H1 (cell line): ENCODE results near the gene PTPN3. TPM values are rescaled to one million over a fixed set of nuclear protein-coding genes. Genes with fewer than 3 reads are reported as not detected.

Experiments used
- ASH2L ChIP-seq: fragments of 200-600, 300-600 bp; sonication (generic); IDR thresholded peaks from one replicate; pipeline ENCODE4 v1.7.1; 2017; ENCODE audit warnings: low read length
- EP300 ChIP-seq, 2 experiments: IDR thresholded peaks; 1 replicate in 1 of 2; 2 replicates in 1 of 2; pipeline ENCODE4 v1.6.1; 2011 to 2012; ENCODE audit warnings: low read depth in 2 of 2, low read length in 2 of 2, mild to moderate bottlenecking in 2 of 2, borderline replicate concordance in 1 of 2, inconsistent platforms in 1 of 2, moderate library complexity in 1 of 2
- EZH2 ChIP-seq: fragments of 200-600 bp; sonication (generic); IDR thresholded peaks from 2 replicates; pipeline ENCODE4 v1.7.1; 2012; ENCODE audit warnings: low read depth, mild to moderate bottlenecking, moderate library complexity, low read length, inconsistent platforms; ENCODE audit not compliant: severe bottlenecking
- KDM1A ChIP-seq: fragments of 200-600, 300-600 bp; sonication (generic); IDR thresholded peaks from 2 replicates; pipeline ENCODE4 v1.7.1; 2016; ENCODE audit warnings: mild to moderate bottlenecking, low read length, borderline replicate concordance
- POLR2A ChIP-seq, 2 experiments: IDR thresholded peaks; 1 replicate in 1 of 2; 2 replicates in 1 of 2; pipeline ENCODE4 v1.6.1; 2011; ENCODE audit warnings: low read depth in 2 of 2, low read length in 2 of 2, mild to moderate bottlenecking in 2 of 2; ENCODE audit errors: control extremely low read depth in 1 of 2
- POLR2AphosphoS5 ChIP-seq: IDR thresholded peaks from 2 replicates; pipeline ENCODE4 v1.6.1; 2011; ENCODE audit warnings: low read depth, low read length
- POU5F1 ChIP-seq: IDR thresholded peaks from 2 replicates; pipeline ENCODE4 v1.6.1; 2011; ENCODE audit warnings: low read depth, mild to moderate bottlenecking, low read length, moderate library complexity
- RAD21 ChIP-seq, 2 experiments: IDR thresholded peaks in 1 of 2; conservative IDR thresholded peaks in 1 of 2; 2 replicates each; pipeline ENCODE4 v1.6.1; 2011; ENCODE audit warnings: low read depth in 2 of 2, low read length in 2 of 2, improper control_type of control experiment in 1 of 2, inconsistent platforms in 1 of 2, mild to moderate bottlenecking in 1 of 2, moderate library complexity in 1 of 2
- RNF2 ChIP-seq: fragments of 200-900, 300-1000 bp; sonication (generic); IDR thresholded peaks from 2 replicates; pipeline ENCODE4 v1.7.1; 2016; ENCODE audit warnings: borderline replicate concordance, low read depth, mild to moderate bottlenecking, antibody characterized with exemption, low read length; ENCODE audit not compliant: poor library complexity, severe bottlenecking; ENCODE audit errors: missing control alignments
- RXRA ChIP-seq: IDR thresholded peaks from 2 replicates; pipeline ENCODE4 v1.6.1; 2011; ENCODE audit warnings: low read depth, mild to moderate bottlenecking, low read length, moderate library complexity; ENCODE audit not compliant: insufficient read depth
- SIX5 ChIP-seq: IDR thresholded peaks from 2 replicates; pipeline ENCODE4 v1.6.1; 2011; ENCODE audit warnings: mild to moderate bottlenecking, low read depth, low read length
- SRF ChIP-seq: IDR thresholded peaks from 2 replicates; pipeline ENCODE4 v1.6.1; 2011; ENCODE audit warnings: mild to moderate bottlenecking, low read depth, low read length, moderate library complexity
- SUZ12 ChIP-seq: fragments of 200-600 bp; sonication (generic); IDR thresholded peaks from 2 replicates; pipeline ENCODE4 v1.6.1; 2012; ENCODE audit warnings: mild to moderate bottlenecking, inconsistent platforms, low read length, moderate library complexity, mixed read lengths
- TAF7 ChIP-seq: optimal IDR thresholded peaks from 2 replicates; pipeline ENCODE3; 2011; ENCODE audit warnings: low read depth, mild to moderate bottlenecking, inconsistent platforms, low read length, moderate library complexity, borderline replicate concordance
- TCF12 ChIP-seq: IDR thresholded peaks from 2 replicates; pipeline ENCODE4 v1.6.1; 2011; ENCODE audit warnings: low read depth, mild to moderate bottlenecking, low read length
- ZNF274 ChIP-seq: IDR thresholded peaks from 2 replicates; pipeline ENCODE4 v1.7.0; 2012; ENCODE audit warnings: low read length, borderline replicate concordance; ENCODE audit errors: extremely low read depth
- polyA plus RNA-seq, 7 experiments: library from polyadenylated mRNA; depleted of rRNA in 3 of 7; stranded (reverse) in 5 of 7; unstranded in 2 of 7; fragments of >200 nt in 5 of 7; fragments of 200-250 nt in 2 of 7; gene quantifications; 1 replicate in 5 of 7; 2 replicates in 1 of 7; 4 replicates in 1 of 7; pipeline versions ENCODE4 v1.2.1 to v1.2.3, GENCODE V29; 2011 to 2013; ENCODE audit warnings: missing spikeins in 2 of 7, mixed read lengths in 2 of 7
- total RNA-seq: library from RNA; stranded (reverse); fragmentation: NEBNext Ultra II Directional; extraction: Animal tissue kit (Norgen Biotek cat#: 25700); gene quantifications from 2 replicates; pipeline ENCODE4 v1.2.1, GENCODE V29; 2021
- TF ChIP-seq, protein P1 (sequence below): IDR thresholded peaks from 2 replicates; pipeline ENCODE4 v1.6.1; 2012; ENCODE audit warnings: low read length, inconsistent platforms
- TF ChIP-seq, protein P2 (sequence below): IDR thresholded peaks from 2 replicates; pipeline ENCODE4 v1.6.1; 2012; ENCODE audit warnings: inconsistent platforms

PTPN3 gene
- total and polyA plus RNA-seq, 2 of the 8 experiments (the other 6 are each of a cell fraction or from before 2014, with no cell fraction given) = 2.9 to 3.7 TPM

DNA sequence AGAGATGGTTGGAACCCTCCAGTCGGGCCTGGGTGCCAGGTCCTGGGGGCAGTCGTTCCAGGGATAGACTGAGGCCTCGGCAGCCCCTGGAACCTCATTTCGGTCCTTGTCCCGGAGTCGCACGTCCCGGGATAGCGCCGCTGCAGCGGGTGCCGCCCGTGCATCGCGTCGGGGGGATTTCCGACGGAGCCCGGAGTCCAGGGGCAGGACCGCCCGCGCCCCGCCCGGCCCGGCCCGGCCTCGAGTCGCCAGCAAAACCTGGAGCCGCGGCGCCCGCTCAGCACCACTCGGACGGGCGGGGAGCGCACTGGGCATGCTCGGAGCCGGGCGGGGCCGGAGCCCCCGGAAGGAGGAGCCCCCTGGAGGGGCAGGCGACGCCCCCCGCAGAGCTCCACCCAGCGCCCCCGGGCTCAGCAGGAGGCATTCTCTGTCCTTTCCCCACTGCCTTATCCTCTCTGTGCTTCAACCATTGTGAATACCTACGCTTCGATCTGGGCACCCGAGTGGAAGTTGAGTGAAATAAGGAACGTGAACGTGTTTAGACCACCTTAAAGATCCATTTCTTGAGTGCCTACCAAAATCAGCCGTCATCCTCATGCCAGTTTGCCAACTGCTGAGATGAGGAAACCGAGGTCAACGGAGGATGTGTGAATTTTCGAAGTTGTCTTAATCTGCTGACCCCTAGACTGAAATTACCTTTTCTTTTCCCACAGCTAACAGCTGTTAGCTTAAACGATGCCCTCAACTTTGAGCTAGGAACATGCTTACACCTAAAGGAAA lies 1.7 kb upstream of the PTPN3 start (continued):
- TF ChIP-seq EZH2 (peak; percentile 45), RXRA (no peak), KDM1A (no peak), SRF (no peak), ASH2L (peak; percentile 6), SUZ12 (peak; percentile 22), POU5F1 (no peak), POLR2AphosphoS5 (no peak), RNF2 (peak; percentile 31), RAD21 (IDR thresholded peaks at IDR 0.05 in 1 of 2, conservative IDR thresholded peaks at IDR 0.05 in 1 of 2; ENCODE audit: low read depth in 2 of 2, low read length in 2 of 2) (no peak), EP300 (IDR thresholded peaks at IDR 0.05; ENCODE audit: borderline replicate concordance in 1 of 2, low read depth in 2 of 2, low read length in 2 of 2) (no peak), POLR2A (IDR thresholded peaks at IDR 0.05; ENCODE audit: control extremely low read depth in 1 of 2, low read depth in 2 of 2, low read length in 2 of 2) (no peak), ZNF274 (no peak), SIX5 (no peak), TCF12 (no peak), TAF7 (no peak)
- TF ChIP-seq, protein P1, sequence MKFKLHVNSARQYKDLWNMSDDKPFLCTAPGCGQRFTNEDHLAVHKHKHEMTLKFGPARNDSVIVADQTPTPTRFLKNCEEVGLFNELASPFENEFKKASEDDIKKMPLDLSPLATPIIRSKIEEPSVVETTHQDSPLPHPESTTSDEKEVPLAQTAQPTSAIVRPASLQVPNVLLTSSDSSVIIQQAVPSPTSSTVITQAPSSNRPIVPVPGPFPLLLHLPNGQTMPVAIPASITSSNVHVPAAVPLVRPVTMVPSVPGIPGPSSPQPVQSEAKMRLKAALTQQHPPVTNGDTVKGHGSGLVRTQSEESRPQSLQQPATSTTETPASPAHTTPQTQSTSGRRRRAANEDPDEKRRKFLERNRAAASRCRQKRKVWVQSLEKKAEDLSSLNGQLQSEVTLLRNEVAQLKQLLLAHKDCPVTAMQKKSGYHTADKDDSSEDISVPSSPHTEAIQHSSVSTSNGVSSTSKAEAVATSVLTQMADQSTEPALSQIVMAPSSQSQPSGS = no peak
- TF ChIP-seq, protein P2, sequence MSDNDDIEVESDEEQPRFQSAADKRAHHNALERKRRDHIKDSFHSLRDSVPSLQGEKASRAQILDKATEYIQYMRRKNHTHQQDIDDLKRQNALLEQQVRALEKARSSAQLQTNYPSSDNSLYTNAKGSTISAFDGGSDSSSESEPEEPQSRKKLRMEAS = 0 out of 2 replicates have a peak, but pooled peaks have one; percentile 14
